NCI-H510A treated with DMSO at 0.1 percent for 48 hours (cell line): ENCODE measurements around the gene SEMA5B.

ENCODE experiments used
- DNase-seq: peaks from one replicate; lab custom pipeline; 2025; lab: John Stamatoyannopoulos, UW

Gene SEMA5B

DNA sequence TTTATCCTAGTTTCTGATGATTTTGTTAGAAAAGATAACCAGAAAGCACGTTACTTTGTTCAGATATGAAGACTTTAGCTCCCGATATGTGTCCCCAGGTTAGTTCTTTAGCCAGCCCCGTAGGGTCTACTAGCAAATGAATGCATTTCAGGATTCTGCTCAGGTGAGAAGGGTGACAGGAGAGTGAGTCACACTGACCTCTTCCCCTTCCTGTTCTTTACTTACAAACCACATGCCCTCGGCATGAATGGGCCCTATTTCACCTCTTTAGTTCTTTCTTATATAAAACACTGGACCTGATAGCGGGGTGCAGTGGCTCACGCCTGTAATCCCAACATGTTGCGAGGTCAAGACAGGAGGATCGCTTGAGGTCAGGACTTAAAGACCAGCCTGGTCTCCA, 134.3 kb downstream of the SEMA5B start:
- no peak for DNase-seq

DNA sequence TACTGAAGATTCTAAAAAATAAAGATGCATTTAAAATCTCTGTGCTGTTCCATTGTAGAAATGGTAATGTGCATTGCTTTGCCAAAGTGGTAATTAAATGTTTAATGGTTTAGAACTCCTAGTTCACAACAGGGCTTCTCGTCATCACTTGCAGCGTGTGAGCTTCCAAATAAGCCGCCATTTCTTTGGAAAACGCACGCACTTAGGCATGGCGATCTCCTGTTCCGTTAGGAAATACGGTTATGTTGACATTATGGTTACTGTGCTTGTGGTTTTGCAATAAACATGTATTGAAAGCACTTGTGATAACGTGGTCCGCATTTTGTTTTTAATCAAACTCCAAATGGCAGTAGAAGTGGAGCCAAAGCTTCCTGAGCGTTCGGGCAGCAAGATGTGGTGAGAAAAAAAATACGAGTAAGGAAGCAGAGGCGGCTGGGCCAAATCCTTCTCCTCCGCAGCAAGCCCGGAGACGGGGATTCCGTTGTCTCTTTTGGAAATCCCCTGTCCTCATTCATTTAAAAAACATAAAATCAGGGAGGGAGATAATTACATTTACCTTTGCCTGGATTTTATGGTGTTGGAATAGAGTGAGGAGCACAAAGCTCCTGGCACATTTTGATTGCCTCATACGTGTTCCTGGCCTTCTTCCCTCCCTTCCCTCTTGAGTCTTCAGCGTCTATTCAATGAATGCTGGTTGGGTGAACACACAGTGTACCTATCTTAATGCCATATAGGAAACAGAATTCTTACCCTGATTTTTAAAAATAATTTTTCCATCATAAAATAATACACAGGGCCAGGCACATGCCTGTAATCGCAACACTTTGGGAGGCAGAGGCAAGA, 135.2 kb downstream of the SEMA5B start:
- no peak for DNase-seq

DNA sequence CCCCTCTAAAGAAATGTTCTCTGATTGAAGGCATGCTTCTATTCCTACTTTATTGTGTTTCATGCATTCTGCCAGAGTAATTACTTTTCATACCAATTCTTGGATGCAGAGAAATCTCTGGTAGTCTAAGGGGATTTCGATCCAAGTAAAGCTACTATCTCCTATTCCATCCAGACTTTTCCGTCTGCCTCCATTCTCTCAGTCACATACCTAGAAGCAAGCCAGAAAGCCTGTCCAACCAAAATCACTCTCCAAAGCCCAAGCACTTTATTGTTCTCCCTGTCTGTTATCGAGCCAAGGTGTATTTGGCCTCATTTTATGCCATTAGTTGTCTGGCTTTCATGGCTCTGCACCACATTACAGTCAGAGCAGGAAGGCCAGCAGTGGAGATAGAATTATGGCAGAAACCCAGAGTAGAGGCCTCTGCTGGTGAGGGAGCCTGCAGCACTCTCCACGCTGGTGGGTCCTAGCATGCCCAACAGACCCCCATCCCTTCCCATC, 136.8 kb downstream of the SEMA5B start:
- DNase-seq, result no peak

DNA sequence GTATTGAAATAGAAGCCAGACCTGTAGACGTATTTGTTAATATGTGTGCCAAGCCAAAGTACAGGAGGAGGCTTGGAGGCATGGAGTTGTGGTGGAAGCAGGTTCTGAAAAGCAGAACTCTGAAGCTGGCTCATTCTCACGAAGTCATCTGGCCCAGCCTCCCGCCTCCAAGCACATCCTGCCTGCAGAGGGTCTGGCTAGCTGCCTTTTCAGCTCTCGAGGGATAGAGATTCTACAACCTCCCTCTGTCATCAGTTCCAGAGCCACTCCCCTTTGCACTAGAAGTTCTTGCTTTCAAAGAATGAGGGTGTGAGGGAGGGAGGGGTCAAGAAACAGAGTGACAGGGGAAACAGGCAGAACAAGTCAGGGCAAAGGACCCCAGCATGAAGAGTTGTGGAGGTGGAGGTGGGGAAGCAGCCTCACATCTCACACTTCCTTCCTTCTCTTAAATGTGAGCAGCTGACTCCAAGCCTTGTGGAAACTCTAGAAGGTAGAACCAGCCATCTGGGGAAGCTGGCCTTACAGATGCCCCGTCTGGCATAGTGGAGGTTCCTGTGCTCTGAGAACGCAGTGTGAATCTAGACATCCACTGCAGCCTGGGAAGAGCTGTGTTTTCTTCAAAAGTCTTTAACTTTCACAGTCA, 137.4 kb downstream of the SEMA5B start:
- no peak for DNase-seq

DNA sequence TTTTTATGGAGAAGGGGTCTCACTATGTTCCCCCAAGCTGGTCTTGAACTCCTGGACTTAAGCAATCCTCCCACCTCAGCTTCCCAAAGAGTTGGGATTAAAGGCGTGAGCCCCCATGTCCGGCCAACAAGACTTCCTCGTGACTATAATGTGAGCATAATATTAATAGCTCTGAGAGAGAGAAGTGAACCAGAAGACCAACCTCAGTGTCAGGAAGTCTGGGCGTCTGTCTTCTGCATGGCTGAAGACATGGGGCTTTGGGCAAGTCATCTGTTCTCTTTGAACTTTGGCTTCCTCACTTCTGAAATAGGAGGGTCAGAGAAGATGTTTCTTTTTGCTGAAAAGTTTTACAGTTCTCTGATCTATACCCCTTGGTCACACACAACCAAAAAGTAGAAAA, 140.6 kb downstream of the SEMA5B start:
- no peak for DNase-seq

DNA sequence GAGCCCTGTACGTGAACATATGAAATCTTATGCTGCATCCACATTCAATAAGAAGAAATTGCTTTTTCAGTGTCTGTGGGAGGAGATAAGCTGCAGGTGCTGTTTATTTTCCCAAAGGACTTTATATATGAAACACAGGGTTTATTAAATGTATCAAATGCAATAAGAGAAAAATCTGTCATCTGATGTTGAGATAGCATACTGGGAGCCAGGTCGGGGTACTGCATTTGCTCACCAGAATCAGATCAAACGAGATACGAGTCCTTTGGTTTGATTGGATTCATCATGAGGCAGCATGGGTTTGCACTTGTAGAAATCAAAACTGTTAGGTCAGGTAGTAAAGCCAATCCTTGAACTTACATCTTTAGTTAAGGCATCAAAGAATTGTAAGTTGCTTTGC, 141.3 kb downstream of the SEMA5B start:
- DNase-seq, result no peak

DNA sequence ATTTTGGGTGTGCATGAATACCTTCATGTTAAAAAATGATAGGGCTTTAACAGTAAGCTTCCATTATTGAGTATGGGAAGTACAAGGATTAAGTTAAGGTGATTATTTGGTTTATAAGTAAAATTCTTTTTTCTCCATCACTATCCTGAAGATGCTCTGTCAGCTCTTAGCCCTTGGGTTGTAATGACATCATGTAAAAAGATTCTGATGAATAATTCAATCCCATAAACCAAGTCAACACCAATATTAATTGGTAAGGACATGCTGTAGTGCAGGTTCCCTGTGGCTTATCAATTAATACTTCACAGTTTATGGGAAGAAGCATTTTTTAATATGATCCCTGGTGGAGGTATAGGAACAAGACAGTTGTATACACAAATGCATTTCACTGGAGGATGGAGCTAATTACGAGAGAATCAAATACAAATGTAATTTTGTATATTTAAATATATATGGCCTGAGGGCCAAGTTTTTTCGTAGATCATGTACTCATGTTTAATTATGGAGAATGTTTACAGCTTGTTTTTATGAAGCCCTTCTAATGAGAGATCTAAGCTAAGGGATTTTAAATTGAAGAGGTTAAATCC, 145.1 kb downstream of the SEMA5B start:
- DNase-seq, result no peak

DNA sequence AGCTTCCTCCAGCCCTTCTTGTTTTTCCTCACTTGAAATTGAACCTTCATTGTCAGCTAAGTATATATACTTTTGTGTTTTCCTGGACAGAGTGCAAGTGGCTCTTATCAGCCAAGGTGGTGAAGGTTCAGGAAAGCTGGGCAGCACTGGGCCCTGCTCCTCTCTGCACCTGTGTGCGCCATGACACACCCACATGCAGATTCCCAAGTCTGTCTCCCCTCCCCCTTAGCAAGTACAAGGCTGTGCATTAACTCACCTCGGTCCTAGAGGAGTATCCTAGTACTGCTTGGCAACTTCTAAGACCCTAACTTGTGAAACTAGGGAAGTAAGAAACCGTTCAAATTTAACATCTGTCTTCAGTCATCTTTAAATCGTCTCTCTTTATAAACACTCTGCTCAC, 146.9 kb downstream of the SEMA5B start:
- DNase-seq, result no peak

DNA sequence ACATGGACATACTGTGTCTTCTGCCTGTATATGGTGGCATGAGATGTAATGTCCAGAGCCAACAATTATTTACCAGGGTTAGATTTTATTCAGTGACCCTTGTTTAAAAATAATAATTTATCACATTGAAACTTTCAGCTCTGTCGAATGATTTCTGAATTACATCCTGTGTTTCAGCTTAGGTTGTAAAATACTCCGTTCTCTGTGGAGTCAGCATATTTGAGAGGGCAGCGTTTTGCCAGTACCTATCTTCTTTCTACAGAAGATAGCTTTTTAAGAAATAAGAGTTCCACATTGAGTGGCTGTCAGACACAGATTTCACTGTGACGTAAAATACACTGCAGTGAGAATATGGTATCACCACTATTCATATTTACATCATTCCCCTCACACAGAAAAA, 147.4 kb downstream of the SEMA5B start:
- no peak for DNase-seq

DNA sequence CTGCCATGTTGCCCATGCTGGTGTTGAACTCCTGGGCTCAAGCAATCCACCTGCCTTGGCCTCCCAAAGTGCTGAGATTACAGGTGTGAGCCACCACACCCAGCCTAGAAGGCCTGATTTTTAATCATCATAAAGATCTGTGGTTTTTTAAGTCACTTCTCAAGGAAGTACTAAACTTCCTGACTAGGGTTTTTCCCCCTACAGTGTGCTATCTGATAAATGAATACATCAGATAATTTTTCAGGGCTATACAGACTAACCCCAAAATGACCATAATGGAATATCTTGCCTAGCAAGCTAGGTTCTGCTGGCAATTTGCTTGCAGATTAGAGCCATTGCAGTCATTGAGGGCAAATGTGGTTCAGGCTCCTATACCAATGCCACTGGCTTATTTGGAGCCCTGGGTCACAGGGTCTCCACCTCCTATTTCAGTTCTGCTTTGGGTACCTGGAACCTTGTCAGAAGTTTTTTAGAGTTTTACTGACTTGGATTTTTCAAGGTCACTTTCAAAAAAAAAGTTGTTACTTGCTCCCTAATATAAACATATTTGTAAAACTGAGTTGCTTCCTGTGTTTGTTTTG, 151.9 kb downstream of the SEMA5B start:
- DNase-seq, result no peak

DNA sequence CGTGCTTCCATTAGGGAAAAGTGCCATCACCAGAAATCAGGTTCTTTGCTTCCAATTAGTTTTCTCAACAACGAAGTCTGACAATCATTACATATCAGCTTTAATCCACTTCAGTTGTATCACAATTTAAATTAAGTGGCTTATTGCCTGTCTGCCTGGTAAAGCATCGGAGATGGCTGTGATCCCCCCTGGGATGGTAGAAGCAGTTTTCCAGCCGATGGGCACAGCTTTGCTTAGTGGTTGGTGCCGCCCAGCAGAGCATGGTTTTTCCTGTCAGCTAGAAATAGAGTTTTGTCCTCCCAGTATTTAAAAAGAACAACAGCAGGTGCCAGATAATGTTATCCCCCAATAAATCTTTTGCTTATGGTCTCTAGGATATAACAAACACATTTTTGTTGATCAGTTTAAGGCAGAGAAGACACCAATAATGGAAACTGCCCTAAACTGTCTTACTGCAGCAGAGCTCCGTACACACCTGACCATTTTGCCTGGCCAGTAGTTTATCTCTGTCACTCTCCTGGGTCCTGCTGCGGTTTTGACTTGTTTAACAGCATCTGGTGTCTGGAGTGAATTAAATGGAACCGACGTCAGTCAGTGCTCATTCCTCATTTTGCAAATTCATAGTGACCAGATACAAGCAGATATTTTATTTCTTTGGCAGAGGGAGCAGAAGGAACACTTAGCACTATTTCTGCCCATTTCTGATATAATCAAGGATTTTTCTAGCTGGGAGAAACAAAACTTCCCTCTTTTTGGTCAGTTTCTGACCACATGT, 153.6 kb downstream of the SEMA5B start:
- DNase-seq, result no peak

DNA sequence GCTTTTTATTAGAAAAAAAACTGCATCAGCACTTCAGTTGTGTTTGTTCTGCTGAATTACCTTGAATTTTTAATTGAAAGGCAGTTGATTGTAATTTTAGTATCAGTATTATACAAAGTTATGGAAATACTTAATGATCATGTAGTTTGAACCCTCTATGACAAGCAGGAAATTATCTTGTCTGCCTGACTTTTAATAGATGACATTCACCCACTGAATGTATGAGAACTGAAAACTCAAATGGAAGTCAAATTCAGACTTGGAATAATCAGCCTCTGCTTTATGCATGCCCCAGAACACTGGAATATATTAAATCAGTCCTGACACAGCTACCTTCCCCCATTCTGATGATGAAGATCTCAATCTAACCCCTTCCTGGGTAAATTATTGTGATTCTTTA, 159.2 kb downstream of the SEMA5B start:
- no peak for DNase-seq

DNA sequence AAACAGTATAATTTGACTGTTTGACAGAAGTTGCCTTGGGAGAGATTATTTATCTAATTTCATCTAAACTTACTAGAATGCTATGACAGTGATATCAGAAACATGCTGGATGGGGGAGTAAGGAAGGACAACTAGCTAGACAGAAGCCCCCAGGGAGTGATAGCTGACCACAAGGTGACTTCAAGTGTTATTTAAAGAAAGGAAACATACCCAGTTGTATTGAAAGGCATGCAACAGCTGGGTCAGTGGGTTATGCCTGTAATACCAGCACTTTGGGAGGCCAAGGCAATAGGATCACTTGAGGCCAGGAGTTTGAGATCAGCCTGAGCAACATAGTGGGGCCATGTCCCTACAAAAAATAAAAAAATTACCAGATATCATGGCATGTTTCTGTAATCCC, 163.1 kb downstream of the SEMA5B start:
- DNase-seq, result no peak

DNA sequence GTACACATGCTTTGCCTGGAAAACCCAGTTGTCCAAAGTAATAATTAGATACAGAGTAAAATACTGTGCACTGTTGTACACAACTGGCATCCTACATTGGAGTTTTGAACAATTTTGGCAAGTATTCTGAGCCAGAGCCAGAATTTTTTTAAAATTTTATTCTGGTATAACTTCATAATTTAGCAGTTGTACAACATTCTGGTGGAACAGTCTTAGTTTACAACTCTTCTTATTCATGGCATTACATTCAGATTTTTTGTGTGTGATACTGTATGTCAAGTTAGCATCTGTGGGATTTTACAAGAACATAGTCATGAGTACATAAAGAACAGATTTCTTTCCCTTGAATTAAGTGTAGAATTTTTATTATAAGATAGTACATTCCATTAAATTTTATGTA, 165.2 kb downstream of the SEMA5B start:
- no peak for DNase-seq
